Putamen (tissue), 1 donor: ENCODE data around the gene APRT.
"Not testable (repeated sequence)": the region's sequence is repeated elsewhere in the genome, so short reads cannot be mapped to it uniquely, and the experiment has no call there.

ENCODE experiments used
- DNase-seq: peaks from one replicate; pipeline ENCODE4 v3.0.0-alpha.2; 2016; ENCODE audit warnings: low spot score

Gene APRT

DNA sequence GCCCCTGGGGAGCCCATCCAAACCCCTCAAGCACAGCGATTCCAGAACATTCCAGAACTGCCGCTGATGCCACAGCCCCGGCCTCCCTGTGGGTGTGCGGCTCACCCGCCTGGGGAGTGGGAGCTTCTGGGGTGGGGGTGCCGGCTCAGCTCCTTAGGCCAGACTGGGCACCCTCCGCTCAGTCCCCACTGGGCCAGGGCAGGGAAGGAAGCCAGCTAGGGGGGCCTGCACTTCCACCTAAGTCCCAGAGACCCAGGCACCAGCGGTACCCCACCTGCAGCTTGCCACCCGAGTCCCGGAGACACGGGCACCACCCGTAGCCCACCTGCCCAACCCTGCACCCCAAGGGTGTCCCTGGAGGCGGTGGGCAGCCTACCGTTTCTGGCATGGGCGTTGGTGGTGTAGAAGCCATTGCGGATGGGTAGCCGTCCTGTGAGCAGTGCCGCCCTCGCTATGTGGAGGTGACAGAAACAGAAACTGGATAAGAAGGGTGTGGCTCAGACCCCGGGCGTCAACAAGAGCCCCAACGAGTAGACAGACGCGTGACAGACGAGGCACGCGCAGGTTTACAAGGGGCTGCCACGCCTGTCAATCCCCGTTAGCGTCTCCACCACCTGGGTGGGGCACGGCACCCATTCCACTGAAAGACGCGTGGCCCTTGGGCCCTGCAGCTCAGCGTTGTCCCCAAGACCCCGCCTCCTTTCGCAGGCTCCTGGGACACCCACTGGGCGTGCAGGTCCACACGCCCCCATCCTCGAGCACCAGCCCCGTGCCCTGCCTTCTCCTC lies 30.0 kb upstream of the APRT start:
- DNase-seq, result no peak

DNA sequence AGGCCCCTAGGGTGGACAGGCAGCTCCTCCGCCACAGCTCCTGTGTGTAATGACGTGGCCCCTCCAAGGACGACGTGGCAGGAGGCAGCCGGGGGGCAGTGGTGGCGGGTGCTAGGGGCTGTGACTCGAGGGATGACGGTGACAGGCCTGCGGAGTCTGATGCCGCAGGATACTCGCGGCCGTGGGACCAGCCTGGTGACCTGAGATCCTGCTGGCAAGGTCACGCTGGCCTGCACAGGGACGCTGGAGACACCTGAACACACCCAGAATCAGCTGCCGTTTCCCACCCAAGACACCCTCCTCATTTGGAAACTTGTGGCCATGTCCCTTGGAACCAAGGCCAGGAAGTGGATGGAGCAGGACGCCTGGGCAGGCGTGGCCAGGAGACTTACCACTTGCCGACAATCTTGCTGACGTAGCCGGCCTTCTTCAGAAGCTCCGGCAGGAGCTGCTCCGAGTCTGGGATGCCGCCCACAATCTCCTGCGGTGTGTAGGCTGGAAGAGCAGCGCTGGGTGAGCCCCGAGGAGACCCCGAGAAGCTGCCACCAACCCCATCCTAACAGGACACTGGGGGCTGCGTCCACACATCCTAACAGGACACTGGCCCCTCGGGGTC lies 29.0 kb upstream of the APRT start:
- DNase-seq, result no peak

DNA sequence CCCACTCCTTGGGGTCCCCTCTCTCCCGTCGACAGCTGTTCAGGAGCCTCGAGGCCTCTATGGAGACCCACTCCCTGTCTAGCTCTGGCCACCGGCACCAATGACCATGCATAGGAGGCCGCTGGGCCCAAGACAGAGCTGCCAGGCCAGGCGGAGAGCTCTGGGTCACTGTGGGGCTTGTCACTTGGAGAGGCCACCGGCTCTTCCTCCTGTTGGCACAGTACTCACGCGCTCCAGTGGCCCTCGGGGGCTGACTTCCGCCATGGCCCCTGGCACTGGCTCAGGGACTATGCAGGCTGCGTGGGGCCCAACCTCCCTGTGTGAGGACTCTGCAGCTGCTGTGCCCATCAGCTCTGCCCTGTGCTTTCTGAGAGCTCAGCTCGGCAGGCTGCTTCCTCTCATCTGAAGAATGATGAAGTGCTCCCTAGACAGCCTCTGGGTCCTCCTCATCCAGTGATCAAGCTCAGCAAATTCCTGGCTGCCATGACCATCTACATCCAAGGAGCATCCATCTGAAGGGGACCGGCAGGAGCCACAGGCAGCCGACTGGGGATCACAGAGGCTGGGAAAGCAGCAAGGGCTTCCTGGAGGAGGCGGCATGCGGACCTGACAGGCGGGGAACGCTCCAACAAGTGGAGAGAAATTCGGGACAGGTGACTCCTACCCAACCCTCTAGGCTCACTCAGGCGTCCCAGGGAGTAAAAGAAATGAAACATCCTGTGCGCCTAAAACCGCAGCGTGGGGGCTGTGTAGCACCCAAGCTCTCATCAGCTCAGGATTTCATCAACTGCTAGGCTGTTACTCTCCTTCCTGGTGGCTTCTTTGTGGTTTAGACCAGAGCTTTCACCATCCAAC lies 28.2 kb upstream of the APRT start:
- DNase-seq, result peak; percentile 34

DNA sequence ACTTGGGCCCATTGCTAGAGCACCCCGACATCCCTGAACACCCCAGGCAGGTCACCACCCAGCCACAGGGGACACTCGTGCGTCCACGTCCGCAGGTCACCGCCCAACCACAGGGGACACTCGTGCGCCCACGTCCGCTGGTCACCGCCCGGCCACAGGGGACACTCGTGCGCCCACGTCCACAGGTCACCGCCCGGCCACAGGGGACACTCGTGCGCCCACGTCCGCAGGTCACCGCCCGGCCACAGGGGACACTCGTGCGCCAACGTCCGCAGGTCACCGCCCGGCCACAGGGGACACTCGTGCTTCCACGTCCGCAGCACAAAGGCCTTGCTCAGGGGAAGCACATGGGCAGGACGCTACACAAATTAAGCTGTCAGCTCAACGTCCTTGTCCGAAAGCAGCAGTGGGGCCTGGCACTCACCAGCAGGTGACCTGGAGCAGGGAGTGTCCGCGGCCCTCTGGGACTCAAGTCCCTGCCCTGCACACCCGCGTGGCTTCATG lies 27.4 kb upstream of the APRT start:
- DNase-seq, result no peak

DNA sequence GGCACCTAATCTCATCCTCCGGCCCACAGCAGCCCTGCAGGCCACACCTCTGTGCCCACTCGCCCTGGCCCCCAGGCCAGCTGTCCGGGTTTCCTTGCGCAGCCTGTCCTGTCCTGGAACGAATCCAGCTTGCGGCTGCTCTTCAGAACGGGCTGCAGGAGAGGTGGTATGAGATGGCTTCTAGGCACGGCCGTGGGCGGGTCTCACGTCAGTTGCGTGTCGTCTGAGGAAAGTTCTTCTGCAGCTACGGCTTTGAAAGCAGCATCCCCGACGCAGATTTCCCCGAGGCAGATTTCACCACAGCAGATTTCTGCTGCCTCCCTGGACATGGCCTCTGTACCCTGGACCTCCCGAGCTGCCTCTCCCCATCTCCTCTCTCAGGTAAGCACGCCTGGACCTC lies 26.8 kb upstream of the APRT start:
- DNase-seq, result no peak

DNA sequence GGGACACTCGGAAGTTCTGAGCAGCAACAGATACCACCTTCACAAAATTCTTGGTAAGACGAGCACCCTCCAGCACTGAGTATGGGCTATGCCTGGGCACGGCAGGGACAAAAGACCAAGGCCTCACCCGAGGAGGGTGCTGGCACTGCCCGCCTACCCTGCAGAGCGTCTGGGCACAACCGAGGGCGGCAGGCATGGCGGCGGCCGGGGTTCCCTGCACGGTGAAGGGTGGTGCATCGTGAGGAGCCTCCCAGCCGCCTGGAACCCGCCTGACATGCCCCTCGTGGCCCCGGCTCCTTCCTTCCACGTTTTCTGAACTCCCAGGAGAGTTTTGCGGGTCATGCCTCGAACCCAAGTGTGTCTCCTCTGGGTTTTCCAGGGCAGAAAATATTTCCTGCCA lies 26.1 kb upstream of the APRT start:
- DNase-seq, result no peak

DNA sequence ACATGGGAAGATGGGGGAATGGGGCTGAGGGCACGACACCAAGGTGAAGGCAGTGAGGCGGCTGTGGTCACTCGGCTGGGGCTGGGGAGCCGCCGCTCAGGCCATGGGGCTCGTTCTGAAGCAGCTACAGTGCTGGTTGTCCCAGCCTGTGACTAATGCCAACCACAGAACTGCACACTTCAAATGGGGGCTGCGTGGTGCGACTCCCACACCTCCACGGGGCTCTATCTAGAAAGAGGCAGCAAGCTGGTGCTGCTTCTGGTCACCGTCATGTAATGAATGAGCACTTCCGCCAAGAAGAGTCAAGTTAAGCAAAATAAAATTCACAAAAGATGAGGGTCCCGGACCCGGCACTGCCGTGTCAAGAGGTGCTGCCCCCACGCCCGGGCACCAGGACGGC lies 25.1 kb upstream of the APRT start:
- DNase-seq, result no peak

DNA sequence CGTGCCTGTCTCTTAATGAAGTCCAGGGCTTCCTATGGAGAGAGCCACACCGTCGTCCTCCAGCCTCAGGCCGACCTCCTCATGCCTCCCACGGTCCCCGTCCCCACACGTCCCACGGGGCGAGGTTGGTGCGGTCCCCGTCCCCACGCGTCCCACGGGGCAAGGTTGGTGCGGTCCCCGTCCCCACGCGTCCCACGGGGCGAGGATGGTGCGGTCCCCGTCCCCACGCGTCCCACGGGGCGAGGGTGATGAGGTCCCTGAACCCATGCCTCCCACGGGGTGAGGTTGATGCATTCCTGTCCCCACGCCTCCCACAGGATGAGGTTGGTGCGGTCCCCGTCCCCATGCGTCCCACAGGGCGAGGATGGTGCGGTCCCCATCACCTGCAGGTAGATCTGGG lies 24.1 kb upstream of the APRT start:
- DNase-seq, result no peak

DNA sequence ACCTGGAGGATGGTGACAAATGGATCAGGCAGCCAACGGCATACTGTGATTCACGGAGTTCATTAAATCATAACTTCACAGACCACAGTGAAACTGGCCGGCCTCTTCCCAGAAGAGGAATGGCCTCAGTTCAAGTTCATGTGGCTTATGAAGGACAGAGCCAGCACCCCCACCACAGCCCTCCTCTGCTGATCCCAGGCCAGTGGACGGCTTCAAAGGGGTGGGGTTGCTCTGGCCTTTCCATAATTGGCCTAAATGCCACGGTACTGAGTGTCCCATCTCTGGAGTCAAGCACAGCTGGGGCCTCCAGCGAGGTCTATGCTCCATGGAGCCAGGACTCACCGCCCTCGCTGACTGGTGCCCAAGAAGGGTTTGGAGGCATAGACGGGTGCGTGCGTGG lies 23.7 kb upstream of the APRT start:
- no peak for DNase-seq

DNA sequence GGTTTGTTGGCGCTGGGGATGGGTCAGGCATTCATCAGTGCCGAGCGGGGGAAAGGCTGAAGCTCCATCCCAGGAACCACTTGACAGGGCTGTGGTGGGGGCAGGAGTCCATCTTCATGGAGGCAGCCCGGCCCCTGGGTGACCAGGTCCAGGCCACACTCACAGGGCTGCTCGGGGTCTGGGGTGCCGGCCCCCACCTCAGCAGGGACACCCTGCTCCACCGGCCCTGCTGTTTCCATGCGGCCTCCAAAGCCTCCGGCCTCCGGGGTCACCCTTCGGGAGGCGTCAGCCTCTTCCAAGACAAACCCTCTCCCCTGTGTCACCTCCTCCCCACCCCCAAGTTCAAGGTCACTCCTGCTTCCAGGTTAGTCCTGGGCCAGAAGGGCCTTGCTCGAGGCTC lies 22.9 kb upstream of the APRT start:
- DNase-seq, result no peak

DNA sequence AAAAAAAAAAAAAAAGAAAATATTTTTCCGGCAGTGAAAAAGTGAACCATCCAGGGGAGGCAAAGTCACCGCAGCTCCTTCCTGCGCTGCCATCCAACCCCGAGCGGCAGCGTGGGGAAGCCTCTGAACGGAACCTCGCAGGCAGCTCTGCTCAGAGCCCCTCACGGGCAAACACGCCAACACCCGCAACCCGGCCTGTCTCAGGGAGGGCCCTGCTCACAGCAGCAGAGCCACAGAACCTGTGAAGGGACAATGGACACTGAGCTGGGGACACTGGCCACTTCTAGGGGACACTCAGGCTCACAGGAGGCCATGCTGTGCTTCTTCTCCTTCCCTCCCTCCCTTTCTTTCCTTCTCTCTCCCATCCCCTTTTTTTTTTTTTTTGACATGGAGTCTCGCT lies 21.4 kb upstream of the APRT start:
- DNase-seq, result no peak

DNA sequence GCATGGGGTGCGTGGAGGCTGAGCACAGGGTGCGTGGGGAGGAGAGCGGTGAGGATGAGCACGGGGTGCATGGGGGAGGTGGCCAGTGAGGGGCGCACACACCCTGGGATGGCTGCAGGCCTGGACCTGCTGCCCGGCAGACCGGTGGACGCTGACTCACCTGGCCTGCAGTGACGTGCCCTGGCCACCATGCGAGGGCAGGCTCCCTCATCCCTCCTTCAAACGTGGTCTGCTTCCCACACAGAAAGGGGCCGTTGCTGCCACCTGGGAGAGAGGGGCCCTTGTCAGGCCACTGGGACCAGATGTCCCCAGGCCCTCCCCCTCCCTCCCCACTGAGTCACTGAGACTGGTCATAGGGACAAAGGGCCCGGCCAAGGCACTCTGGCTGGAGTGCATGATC lies 20.1 kb upstream of the APRT start:
- no peak for DNase-seq

DNA sequence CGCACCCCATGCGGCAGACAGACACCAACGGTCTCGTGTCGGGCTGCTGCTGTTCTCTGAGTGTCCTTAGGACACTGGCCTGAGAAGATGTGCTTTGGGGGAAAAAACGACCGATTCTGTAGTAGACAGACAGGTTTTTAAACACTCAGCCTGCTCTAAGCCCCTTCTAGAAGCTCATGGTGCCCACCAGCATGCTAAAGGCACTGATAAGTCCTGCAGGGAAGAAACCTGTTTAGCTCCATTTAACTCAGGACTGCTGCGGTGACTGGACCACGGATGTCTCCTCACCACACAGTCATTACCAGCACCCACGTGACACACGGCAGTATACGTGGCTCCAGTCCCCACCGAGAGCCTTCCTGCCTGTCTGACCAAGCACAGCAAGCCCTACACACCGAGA lies 19.1 kb upstream of the APRT start:
- no peak for DNase-seq

DNA sequence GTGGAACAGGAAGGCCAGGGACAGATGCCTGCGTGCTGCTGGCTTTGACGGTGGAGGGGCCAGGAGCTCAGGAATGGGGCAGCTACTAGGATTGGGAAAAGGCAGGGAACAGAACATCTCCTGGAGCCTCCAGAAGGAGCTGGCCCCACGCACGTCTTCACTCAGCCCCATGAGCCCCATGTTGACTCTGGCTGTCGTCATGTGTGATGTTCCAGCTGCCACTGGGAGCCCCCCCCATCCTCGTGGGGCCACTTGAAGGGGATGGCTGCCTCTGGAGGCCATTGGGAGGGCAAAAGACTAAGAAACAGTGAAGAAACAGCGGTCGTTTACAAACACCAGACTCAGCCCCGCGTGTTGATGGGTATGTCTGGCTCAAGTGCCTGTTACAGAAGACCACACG lies 18.5 kb upstream of the APRT start:
- no peak for DNase-seq

DNA sequence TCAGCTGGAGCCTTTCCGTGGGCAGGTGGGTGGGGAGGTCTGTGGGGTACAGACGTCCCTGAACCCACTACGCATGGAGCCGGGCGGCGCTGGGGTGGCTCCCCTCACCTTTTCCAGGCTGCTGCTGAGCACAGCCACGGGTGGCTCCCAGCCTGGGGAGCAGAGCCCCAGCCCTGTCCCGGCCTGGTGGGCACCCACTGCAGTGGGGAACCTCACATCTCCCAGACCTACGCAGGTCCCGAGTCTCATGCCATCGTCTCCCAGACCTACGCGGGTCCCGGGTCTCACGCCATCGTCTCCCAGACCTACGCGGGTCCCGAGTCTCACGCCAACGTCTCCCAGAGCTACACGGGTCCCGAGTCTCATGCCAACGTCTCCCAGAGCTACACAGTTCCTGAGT lies 17.0 kb upstream of the APRT start:
- no peak for DNase-seq

DNA sequence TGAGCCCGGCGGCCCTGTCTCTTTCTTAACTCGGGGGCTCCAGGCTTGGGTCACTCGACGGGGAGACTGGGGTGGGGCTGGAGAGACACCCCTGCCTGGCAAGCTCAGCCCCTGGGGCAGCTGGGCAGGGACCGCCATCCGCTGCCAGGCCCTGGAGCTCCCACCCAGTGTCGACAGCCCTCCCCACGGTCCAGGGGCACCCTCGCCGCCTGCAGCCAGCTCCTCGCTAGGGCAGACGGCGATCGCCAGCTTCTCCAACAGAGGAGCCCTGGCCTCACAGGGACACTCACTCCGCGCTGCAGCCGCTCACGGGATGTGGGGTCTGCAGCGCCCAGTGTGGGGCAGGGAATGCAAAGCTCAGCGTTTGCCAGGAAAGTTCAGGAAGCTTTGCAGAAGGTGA lies 16.0 kb upstream of the APRT start:
- DNase-seq, result no peak

DNA sequence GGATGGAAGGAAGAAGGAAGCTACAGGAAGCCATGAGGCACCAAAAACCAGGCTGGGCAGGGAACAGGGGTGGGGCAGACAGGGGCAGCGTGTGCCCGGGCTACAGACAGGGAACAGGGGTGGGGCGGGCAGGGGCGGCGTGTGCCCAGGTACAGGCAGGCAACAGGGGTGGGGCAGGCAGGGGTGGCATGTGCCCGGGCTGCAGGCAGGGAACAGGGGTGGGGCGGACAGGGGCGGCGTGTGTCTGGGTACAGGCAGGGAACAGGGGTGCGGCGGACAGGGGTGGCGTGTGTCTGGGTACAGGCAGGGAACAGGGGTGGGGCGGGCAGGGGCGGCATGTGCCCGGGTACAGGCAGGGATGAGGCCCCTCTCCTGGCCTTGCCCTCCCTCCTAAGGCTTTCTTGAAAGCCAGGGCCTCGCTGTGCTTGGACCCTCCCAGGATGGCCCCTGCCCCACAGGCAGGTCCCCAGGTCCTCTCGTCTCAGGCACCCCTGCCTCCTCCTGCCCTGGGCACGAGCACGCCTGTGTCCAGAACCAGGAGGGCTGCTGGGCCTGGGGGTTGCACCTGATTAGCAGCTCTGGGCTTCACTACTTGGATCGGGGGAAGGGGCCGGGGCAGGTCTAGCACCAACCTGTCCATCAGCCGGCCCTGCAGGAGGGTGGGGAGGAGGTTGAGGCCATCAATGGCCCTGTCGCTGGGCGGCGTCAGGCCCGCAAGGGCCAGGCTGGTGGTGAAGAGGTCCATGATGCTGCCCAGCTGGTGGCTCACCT lies 14.5 kb upstream of the APRT start:
- DNase-seq, result no peak

DNA sequence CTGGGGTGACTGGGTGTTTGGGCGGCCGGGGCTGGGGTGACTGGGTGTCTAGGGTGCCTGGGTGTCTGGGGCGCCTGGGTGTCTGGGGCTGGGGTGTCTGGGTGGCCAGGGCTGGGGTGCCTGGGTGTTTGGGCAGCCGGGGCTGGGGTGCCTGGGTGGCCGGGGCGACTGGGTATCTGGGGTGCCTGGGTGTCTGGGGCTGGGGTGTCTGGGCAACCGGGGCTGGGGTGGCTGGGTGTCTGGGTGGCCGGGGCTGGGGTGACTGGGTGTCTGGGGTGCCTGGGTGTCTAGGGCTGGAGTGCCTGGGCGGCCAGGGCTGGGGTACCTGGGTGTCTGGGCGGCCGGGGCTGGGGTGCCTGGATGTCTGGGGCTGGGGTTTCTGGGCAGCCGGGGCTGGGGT lies 13.4 kb upstream of the APRT start:
- DNase-seq, result no peak

DNA sequence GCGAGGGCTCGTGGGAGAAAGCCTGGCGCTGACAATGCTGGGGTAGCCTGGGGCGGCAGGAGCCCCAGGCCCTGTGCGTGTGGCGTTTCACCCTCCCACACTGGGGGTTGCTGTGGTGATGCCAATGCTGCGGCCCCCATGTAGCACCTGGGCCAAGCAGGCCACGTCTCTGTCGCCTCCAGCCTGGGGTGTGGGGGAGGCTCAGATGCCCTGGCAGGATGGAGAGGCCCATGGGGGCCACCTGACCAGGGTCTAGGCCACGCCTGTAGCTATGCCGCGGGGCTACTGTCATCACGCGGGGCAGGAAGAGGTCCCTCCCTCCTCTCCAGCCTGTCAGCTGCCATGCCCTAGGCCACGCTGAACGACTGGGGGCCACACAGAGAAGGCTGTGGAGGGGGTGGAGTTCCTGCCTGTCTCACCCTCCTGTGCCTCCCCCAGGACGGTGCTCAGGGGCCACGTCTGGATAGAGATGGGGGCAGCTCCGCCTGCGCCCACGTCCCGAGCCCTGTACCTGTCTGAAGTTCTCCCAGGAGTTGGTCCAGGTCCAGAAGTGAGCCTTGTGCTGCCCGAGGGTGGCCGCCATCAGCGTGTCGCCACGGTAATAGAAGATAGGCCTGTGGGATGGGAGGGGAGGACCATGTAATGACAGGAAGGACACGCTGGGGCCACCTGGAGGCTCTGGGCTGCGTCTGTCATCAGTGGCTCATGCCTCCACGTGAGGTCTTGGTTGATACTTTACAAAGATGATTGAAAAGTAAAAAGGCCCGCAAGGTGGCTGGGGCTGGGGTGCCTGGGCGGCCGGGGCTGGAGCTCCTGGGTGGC lies 12.7 kb upstream of the APRT start:
- no peak for DNase-seq

DNA sequence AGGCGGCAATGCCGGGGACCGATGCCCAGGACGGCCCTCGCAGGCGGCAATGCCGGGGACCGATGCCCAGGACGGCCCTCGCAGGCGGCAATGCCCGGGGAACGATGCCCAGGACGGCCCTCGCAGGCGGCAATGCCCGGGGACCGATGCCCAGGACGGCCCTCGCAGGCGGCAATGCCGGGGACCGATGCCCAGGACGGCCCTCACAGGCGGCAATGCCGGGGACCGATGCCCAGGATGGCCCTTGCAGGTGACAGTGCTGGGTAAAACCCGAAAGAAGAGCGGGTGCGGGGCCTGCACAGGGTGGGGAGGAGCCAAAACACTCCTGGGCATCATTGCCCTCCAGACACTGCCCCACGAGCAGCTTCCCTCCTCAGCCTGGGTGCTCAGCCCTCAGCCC lies 11.9 kb upstream of the APRT start:
- DNase-seq, result not testable (repeated sequence)
